Fibroblast of villous mesenchyme (primary cell): ENCODE measurements around the gene PAX7. TPM values are rescaled to one million over a fixed set of nuclear protein-coding genes. Genes with fewer than 3 reads are reported as not detected.

Experiments
- DNase-seq: peaks from one replicate; pipeline ENCODE4 v3.0.0-alpha.2; 2010; ENCODE audit warnings: low read depth
- H3K4me3 ChIP-seq: 2 replicates; pipeline ENCODE4 v1.5.1; 2011; ENCODE audit warnings: low read depth, mild to moderate bottlenecking, low read length
- CTCF ChIP-seq: IDR thresholded peaks from 2 replicates; pipeline ENCODE4 v1.5.1; 2012; ENCODE audit warnings: low read depth, mild to moderate bottlenecking, low read length; ENCODE audit not compliant: insufficient read depth
- total RNA-seq: library from RNA; depleted of rRNA; stranded (reverse); fragments of >200 nt; gene quantifications from 2 replicates; pipeline ENCODE4 v1.2.3, GENCODE V29; 2012

PAX7 gene
- total RNA-seq, 1 donor, result not detected

- TF ChIP-seq CTCF, result no peak
- H3K4me3 ChIP-seq, result no peak overlapping the region
- no peak for DNase-seq
Measured at GRCh38 chr1:18722270-18722669, 91.6 kb downstream of the PAX7 start.

- DNase-seq, result no peak
- H3K4me3 ChIP-seq, result no peak overlapping the region
- TF ChIP-seq CTCF, result no peak
Measured at GRCh38 chr1:18723206-18723605, 92.6 kb downstream of the PAX7 start.

GRCh38 chr1:18723701-18724411 lies 93.2 kb downstream of the PAX7 start:
- DNase-seq, result no peak
- no peak overlapping the region for H3K4me3 ChIP-seq
- TF ChIP-seq CTCF, result no peak

- DNase-seq, result no peak
- no peak for TF ChIP-seq CTCF
- H3K4me3 ChIP-seq, result no peak overlapping the region
Measured at GRCh38 chr1:18724801-18725200, 94.2 kb downstream of the PAX7 start.

- DNase-seq, result no peak
- H3K4me3 ChIP-seq, result no peak overlapping the region
- TF ChIP-seq CTCF, result no peak
Measured at GRCh38 chr1:18725231-18725895, 94.7 kb downstream of the PAX7 start.

- TF ChIP-seq CTCF, result no peak
- no peak overlapping the region for H3K4me3 ChIP-seq
- DNase-seq, result no peak
Measured at GRCh38 chr1:18726368-18726767, 95.7 kb downstream of the PAX7 start.
